Posterior vena cava (tissue), 2 donors: ENCODE measurements around the gene MPP2. TPM values are rescaled to one million over a fixed set of nuclear protein-coding genes. Genes with fewer than 3 reads are reported as not detected.
A peak's percentile ranks its signal among the peaks of the same experiment; 100 is the strongest.

Experiments
- DNase-seq: peaks from one replicate; pipeline ENCODE4 v3.0.0-alpha.2; 2020; ENCODE audit warnings: low spot score
- intact Hi-C, 2 donors: fragments of 100-400 bp; cut with DNase I; formaldehyde crosslinking; loops; one replicate each; pipeline versions ENCODE4 v1.14.1 to v1.14.2; 2022 to 2023
- total RNA-seq, 2 donors: library from RNA; stranded (reverse); fragmentation: NEBNext Ultra II Directional; extraction: Animal tissue kit (Norgen Biotek cat#: 25700); gene quantifications; one replicate each; pipeline ENCODE4 v1.2.1, GENCODE V29; 2021
- donor health status: DM: yes; HTN: yes; CAD: no.
- donor health status: DM: yes; HTN: yes; CAD: no.

The MPP2 gene
- total RNA-seq, 2 donors from 2014 or later = 11.4 to 15.5 TPM

DNA sequence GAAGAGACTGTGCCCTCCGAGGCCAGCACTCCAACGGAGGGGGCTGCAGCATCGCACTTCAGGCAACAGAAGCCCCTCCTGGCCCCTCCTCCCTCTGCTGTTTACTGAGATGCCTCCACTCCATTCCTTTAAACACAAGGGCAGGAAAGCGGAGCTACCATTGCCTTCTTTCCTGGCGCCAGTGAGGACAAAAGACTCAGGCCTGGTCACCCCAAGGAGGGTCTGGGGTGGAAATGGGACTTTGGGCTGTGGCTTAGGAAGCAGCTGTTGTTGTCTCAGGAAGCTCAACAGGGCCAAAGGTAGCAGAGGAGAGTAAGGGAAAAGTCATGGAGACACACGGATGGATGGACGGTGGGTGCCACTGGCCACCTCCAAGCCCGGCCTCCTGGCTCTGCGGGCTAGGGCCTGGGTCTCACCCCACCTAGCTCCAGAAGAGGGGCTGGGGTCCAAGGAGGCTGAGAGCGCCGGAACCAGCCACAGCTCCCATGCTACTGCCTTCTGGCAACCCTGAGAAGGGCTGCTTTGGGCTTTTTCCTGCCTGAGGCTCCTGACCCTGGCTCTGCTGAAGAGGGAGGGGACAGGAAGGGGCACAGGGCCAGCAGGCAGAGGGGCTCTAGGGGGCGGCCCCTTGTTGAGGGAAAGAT is 49.3 kb downstream of the MPP2 start:
- intact Hi-C loops = loop anchor here in 1 of 2 donors (10.0 kb wide), 1 partner anchor 153 kb away; no protein-coding TSS in a partner anchor
- DNase-seq = peak; percentile 68

- intact Hi-C loops = loop anchor here in 1 of 2 donors (10.0 kb wide), 1 partner anchor 152 kb away; no protein-coding TSS in a partner anchor
- peak; percentile 56 for DNase-seq
Measured at GRCh38 chr17:43857141-43857540, 50.2 kb downstream of the MPP2 start.

- peak; percentile 37 for DNase-seq
- intact Hi-C loops = loop anchor here in 1 of 2 donors (10.0 kb wide), 1 partner anchor 151 kb away; no protein-coding TSS in a partner anchor
Measured at GRCh38 chr17:43856141-43856540, 51.2 kb downstream of the MPP2 start.

DNA sequence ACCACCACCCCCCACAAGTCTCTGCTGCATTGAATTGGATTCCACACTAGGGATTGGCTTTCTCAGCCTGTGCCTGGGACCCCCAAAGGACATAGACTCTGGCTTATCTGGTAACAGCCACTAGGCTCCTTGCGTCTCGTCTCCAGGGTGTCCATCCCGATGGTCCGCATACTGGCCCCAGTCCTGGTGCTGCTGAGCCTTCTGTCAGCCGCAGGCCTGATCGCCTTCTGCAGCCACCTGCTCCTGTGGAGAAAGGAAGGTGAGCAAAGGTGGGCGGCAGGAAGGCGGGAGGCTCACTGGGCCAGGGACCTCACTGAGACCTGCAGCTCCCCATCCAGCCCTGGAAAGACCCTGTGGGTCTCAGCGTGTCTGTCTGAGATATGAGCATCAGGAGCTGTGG is 52.3 kb downstream of the MPP2 start:
- intact Hi-C loops = loop anchor here in 1 of 2 donors (10.0 kb wide), 1 partner anchor 150 kb away; no protein-coding TSS in a partner anchor
- DNase-seq = peak; percentile 47

GRCh38 chr17:43854498-43854897 is 52.8 kb downstream of the MPP2 start:
- intact Hi-C loops = loop anchor here in 1 of 2 donors (10.0 kb wide), 1 partner anchor 150 kb away; no protein-coding TSS in a partner anchor
- DNase-seq = peak; percentile 53

GRCh38 chr17:43853546-43853945 is 53.8 kb downstream of the MPP2 start:
- intact Hi-C loops = loop anchor here in 1 of 2 donors (10.0 kb wide), 1 partner anchor 149 kb away; no protein-coding TSS in a partner anchor

GRCh38 chr17:43852571-43852970 is 54.8 kb downstream of the MPP2 start:
- DNase-seq = peak; percentile 64

More at GRCh38 chr17:43853546-43853945, 53.8 kb downstream of the MPP2 start:
- DNase-seq = peak; percentile 25

GRCh38 chr17:43849116-43849515 is 58.2 kb downstream of the MPP2 start:
- intact Hi-C loops = loop anchor here in 1 of 2 donors (10.0 kb wide), 1 partner anchor 154 kb away; no protein-coding TSS in a partner anchor
- peak; percentile 52 for DNase-seq

More at GRCh38 chr17:43852571-43852970, 54.8 kb downstream of the MPP2 start:
- intact Hi-C loops = loop anchor here in 1 of 2 donors (10.0 kb wide), 1 partner anchor 148 kb away; no protein-coding TSS in a partner anchor

- peak; percentile 31 for DNase-seq
- intact Hi-C loops = loop anchor here in 1 of 2 donors (10.0 kb wide), 1 partner anchor 154 kb away; no protein-coding TSS in a partner anchor
Measured at GRCh38 chr17:43848601-43849000, 58.7 kb downstream of the MPP2 start.

- peak; percentile 63 for DNase-seq
- intact Hi-C loops = loop anchor here in 1 of 2 donors (10.0 kb wide), 1 partner anchor 152 kb away; no protein-coding TSS in a partner anchor
Measured at GRCh38 chr17:43846963-43847371, 60.4 kb downstream of the MPP2 start, which contains the start of gene CD300LG. Gene CD300LG (plus strand): TSS chr17:43847176. CDS start chr17:43847217, 41 bp downstream.

- DNase-seq = peak; percentile 95
- intact Hi-C loops = loop anchor here in 1 of 2 donors (10.0 kb wide), 1 partner anchor 151 kb away; no protein-coding TSS in a partner anchor
Measured at GRCh38 chr17:43846221-43846712, 61.1 kb downstream of the MPP2 start.

DNA sequence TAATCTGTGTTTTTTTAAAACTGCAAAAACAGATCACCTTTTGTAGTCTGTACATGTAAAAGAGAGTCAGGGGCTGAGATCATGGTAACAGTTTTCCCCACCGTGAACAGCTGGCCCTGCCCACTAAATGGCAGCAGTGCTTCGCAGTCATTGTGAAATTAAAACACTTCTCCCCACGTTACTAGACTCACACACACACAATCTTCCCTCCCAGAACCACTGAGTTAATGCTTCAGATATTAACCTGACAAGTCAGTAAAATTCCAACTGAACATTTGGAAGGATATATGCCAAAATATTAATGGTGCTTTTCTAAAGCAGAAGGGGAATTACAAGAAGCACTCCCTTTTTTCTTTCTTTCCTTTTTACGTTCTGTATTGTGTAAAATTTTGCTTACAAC is 61.6 kb downstream of the MPP2 start:
- DNase-seq = peak; percentile 32

GRCh38 chr17:43844241-43844640 is 63.1 kb downstream of the MPP2 start:
- intact Hi-C loops = loop anchor here in 1 of 2 donors (10.0 kb wide), 1 partner anchor 149 kb away; no protein-coding TSS in a partner anchor
- peak; percentile 38 for DNase-seq

More for the DNA sequence above, 61.6 kb downstream of the MPP2 start:
- intact Hi-C loops = loop anchor here in 1 of 2 donors (10.0 kb wide), 1 partner anchor 151 kb away; no protein-coding TSS in a partner anchor

DNA sequence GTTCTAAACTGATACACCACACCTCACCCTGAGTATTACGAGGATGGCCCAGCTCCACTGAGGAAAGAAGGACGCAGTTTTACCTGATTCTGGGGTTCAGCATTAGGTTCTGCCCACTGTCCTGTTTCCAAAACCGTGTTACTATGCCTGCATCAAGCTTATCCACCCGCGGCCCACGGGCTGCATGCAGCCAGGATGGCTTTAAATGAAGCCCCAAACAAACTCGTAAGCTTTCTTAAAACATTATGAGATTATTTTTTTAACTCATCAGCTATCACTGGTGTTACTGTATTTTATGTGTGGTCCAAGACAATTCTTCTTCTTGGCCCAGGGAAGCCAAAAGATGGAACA is 64.4 kb downstream of the MPP2 start:
- peak; percentile 44 for DNase-seq
- intact Hi-C loops = loop anchor here in 1 of 2 donors (10.0 kb wide), 1 partner anchor 148 kb away; no protein-coding TSS in a partner anchor

DNA sequence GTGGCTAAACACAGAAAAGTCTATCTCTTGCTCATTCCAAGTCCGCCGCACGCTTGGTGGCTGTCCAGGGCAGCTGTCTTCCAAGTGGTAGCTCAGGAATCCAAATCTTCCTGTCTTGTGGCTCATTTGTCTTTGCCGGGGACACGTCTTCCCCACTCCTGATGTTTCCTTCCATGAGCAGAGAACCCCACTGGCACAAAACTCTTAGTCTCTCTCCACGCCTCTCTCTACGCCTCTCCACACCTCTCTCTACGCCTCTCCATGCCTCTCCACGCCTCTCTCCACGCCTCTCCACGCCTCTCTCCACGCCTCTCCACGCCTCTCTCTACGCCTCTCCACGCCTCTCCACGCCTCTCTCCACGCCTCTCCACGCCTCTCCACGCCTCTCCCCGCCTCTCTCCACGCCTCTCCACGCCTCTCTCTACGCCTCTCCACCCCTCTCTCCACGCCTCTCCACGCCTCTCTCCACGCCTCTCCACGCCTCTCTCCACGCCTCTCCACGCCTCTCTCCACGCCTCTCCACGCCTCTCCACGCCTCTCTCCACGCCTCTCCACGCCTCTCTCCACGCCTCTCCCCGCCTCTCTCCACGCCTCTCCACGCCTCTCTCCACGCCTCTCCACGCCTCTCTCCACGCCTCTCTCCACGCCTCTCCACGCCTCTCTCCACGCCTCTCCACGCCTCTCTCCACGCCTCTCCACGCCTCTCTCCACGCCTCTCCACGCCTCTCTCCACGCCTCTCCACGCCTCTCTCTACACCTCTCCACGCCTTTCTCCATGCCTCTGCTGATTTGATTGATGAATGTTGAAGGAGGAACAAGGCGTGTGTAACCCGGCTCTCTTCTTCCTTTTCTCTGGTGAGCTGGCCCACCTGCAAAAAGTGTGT is 65.0 kb downstream of the MPP2 start:
- intact Hi-C loops = loop anchor here in 1 of 2 donors (10.0 kb wide), 1 partner anchor 148 kb away; no protein-coding TSS in a partner anchor
- DNase-seq = peak; percentile 81

- intact Hi-C loops = loop anchor here in 1 of 2 donors (10.0 kb wide), 1 partner anchor 146 kb away; no protein-coding TSS in a partner anchor
- no peak for DNase-seq
Measured at GRCh38 chr17:43841282-43841681, 66.1 kb downstream of the MPP2 start.

- intact Hi-C loops = loop anchor here in 1 of 2 donors (10.0 kb wide), 1 partner anchor 146 kb away; no protein-coding TSS in a partner anchor
- DNase-seq = no peak
Measured at GRCh38 chr17:43840814-43841213, 66.5 kb downstream of the MPP2 start.

DNA sequence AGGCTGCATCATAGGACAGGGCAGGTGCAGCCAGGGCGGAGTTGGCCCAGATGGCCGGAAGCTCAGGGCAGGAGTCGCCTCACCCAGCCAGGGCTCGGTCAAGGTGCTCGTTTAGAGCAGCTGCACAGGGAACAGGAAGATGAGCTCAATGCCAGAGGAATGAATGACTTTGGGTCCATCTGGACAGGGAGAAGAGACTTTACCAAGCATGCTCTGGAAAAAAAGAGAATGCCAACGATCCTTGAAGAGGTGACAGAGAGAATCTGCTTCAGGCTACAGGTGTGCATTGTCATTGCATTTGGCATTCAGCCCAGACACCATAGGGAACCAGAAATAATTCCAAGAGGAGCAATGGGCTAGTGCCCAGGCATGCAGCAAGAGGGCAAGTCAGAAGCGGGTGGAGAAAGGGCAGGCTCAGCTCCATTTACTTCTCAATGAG is 67.6 kb downstream of the MPP2 start:
- intact Hi-C loops = loop anchor here in 1 of 2 donors (10.0 kb wide), 2 partner anchors 55 to 145 kb away; partner anchors contain the start of gene CFAP97D1
- no peak for DNase-seq
